DMS153 treated with DMSO at 0.1 percent for 48 hours (cell line): ENCODE data around the gene LRP10.
"Not testable (repeated sequence)": the region's sequence is repeated elsewhere in the genome, so short reads cannot be mapped to it uniquely, and the experiment has no call there.

ENCODE experiments used
- DNase-seq: peaks from one replicate; lab custom pipeline; 2025; ENCODE audit not compliant: unreplicated experiment; lab: John Stamatoyannopoulos, UW

LRP10 gene

GRCh38 chr14:22886500-22887259, 15.1 kb downstream of the LRP10 start:
- peak; percentile 78 for DNase-seq

- DNase-seq: peak; percentile 76
These were observed 15.9 kb downstream of the LRP10 start for GRCh38 chr14:22887260-22887989.

DNA sequence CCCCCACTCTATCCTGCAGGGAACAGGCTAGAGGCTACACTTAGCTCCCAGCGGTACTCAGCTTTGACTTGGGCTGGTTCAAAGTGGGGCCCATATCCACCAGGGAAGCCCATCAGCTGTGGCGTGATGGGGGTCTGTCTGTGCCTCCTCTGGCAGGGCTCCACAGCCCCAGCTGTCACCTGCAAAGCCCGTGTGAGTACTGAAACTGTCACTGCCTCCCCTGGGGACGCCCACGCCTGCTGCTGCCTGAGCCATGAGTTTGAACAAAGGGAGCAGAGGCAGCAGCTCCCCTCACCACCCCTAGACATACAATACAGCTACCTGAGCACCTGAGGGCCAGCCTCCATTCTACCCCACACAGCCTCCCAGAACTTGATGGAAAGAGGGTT, 16.4 kb downstream of the LRP10 start:
- DNase-seq: no peak

- no peak for DNase-seq
These were observed 17.1 kb downstream of the LRP10 start for GRCh38 chr14:22888662-22889061.

GRCh38 chr14:22890416-22890815, 18.9 kb downstream of the LRP10 start:
- no peak for DNase-seq

GRCh38 chr14:22892488-22892887, 20.9 kb downstream of the LRP10 start:
- no peak for DNase-seq

DNA sequence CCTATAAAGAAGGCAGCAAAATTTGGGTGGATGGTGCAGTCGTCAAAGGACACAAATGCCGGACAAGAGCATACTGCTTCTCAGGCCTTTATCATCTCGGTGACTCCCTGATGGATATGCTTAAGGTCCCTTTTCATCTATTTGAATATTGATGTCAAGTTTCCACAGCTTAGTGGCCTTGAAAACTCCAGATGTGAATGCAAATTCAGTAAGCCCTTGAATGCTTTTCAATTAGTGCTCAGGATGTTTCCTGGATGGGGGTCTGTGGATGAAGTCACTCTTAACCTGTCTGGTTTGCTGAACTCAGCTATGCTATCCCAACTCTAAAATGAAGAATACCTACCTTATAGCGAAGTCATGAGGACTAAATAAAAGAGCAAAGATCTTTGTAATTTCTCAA, 22.2 kb downstream of the LRP10 start:
- no peak for DNase-seq

DNA sequence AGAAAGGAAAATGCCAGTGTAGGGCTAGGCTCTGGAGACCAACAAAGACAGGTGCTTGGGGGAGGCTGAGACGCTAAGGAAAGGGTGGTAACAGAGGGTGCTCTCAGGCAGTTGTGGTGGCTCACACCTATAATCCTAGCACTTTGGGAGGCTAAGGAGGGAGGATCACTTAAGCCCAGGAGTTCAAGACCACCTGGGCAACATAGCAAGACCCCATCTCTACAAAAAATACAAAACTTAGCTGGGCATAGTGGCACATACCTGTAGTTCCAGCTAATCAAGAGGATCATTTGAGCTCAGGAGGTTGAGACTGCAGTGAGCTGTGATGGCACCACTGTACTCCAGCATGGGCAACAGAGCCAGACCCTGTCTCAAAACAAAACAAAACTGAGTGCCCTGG, 23.9 kb downstream of the LRP10 start:
- DNase-seq: no peak

DNA sequence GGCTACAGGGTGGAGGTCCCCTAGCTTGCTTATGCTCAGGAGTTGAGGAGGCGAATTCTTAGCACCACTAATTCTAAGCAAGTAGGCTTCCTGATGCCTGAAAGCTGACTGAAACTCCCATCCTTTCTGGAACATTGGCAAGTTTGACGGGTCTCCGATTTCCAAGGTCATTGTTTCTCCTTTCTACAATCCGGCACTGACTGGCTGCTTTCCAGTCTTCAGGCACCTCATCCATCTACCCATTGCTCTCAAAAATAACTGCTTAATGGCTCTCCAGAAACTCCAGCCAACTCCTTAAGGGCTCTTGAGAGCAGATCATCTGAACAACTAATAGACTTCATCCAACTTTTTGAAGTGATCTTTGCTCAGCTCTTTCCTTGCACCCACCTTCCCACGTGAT, 24.8 kb downstream of the LRP10 start:
- DNase-seq: no peak

- no peak for DNase-seq
These were observed 25.2 kb downstream of the LRP10 start for GRCh38 chr14:22896760-22897159.

DNA sequence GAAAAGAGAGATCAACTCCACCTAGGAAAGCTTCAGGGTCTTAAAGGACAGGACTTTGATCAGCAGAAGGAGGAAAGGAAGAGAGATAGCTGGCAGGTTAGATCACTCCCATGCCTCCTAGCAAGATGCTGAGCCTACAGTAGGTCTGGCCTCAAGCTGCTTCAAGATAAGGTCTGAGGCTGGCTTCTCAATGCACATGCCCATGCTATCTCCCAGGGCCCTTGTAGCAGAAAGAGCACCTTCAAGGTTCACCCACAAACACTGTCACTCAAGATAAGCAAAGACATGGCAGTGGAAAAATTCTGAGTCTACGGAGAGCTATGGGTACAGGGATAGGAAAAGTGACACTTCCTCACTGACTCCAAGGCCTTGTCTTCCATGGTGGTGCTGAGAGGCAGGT, 25.8 kb downstream of the LRP10 start:
- DNase-seq: no peak

GRCh38 chr14:22898302-22899090, 27.0 kb downstream of the LRP10 start:
- DNase-seq: no peak

- peak; percentile 23 for DNase-seq
These were observed 28.7 kb downstream of the LRP10 start for GRCh38 chr14:22900081-22900799.

- DNase-seq: no peak
These were observed 30.3 kb downstream of the LRP10 start for GRCh38 chr14:22901799-22902198.

GRCh38 chr14:22903742-22904087, 32.2 kb downstream of the LRP10 start:
- no peak for DNase-seq

GRCh38 chr14:22905627-22906026, 34.1 kb downstream of the LRP10 start:
- no peak for DNase-seq

GRCh38 chr14:22906073-22906472, 34.5 kb downstream of the LRP10 start:
- no peak for DNase-seq

DNA sequence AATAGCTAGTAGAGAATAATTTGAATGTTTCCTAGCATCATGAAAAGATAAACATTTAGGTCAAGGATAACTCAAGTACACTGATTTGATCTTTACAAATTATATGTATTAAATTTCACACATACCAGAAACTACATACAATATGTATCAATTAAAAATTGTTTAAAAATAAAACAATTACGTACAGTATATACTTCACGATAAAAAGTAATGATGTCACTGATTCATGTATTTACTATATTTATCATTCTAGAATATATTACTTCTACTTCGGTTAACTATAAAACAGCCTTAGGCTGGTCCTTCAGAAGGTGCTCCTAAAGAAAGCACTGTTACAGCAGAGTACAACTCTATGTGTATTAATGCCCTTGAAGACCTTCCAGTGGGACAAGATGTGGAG, 35.9 kb downstream of the LRP10 start:
- no peak for DNase-seq

DNA sequence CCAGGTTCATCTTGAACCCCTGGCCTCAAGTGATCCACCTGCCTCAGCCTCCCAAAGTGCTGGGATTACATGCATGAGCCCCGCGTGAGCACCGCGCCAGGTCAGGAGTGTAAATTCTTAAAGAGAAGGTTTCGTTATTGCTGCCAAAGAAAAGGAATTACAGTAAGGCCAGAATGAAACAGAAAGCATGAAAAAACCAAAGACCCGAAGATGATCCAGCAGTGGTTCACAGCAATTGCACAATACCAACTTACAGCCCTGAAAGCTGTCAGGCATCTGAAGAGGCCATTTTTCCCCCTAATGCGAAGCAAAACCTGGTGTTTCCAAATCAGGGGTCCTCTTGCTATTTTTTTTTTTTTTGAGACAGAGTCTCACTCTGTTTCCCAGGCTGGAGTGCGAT, 37.1 kb downstream of the LRP10 start:
- no peak for DNase-seq

DNA sequence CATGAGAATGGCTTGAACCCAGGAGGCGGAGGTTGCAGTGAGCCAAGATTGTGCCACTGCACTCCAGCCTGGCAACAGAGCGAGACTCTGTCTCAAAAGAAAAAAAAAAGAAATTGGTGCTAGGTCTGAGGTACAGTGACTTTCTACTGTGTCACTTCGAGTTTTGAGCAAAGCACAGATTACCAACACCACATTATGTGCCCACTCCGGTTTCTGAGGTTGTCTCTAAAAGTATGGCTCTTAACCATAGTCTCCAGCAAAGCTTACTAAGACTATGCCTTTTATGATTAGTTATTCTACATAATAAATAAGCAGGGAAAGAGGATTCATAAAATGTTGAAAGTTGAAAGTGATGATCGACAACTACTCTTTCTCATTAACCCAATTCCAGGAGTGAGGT, 39.4 kb downstream of the LRP10 start:
- no peak for DNase-seq

DNA sequence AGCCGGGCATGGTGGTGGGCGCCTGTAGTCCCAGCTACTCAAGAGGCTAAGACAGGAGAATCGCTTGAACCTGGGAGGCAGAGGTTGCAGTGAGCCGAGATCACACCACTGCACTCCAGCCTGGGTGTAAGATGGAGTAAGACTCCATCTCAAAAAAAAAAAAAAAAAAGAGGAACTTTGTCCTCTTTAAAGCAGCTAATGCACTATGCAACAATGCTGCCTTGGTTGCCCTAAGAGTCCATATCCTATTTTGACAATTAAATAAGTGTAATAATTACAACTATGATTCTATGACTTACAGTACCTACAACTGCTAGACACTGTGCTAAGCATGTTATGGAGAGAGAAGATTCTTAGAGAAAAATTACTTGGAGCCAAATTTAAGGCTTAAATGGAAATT, 43.3 kb downstream of the LRP10 start:
- not testable (repeated sequence) for DNase-seq
